GM18873 (cell line): ENCODE measurements around the gene CDC42BPG.

Experiments used
- ATAC-seq: cut with Tn5 transposase; IDR thresholded peaks from one replicate; pipeline ENCODE4 v1.9.1; 2021; ENCODE audit warnings: mild to moderate bottlenecking, moderate library complexity, moderate number of reproducible peaks; ENCODE audit not compliant: unreplicated experiment, low FRiP score

CDC42BPG gene

DNA sequence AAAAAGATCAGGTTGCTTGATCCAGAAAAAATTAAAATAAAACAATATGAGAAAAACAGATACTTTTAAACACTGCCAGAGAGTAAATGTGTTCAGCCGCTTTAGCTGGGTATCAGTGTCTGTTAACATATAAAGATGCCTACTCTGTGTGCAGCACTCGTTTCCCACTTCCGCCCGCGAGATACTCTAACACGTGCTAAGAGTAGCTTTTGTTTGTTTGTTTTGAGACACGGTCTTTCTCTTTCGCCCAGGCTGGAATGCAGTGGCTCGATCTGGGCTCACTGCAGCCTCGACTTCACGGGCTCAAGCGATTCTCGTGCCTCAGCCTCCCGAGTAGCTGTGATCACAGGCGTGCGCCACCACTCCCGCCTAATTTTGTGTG is 33.6 kb downstream of the CDC42BPG start:
- no peak for ATAC-seq

GRCh38 chr11:64810271-64810890 is 34.1 kb downstream of the CDC42BPG start, which contains the start of gene MEN1:
TSS of gene MEN1 (minus strand) at chr11:64810551. CDS start at chr11:64810109, 442 bp downstream.
- peak; percentile 48 for ATAC-seq

DNA sequence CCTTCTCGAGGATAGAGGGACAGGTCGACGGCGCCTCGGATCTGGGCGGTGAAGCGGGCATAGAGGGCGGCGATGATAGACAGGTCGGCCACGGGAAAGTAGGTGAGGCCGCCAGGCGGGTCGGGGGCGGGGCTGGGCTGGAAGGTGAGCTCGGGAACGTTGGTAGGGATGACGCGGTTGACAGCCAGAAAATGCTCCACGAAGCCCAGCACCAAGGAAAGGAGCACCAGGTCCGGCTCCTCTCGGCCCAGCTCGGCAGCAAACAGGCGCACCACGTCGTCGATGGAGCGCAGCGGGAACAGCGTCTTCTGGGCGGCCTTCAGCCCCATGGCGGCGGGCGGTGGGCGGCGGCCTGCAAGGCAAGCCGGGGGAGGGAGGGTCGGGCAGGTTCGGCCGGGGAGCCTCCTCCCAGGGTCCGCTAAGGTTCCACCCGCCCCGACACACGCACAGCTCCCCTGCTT is 34.6 kb downstream of the CDC42BPG start:
- no peak for ATAC-seq

GRCh38 chr11:64805481-64805880 is 39.0 kb downstream of the CDC42BPG start:
- no peak for ATAC-seq

- ATAC-seq, result no peak
Observed at GRCh38 chr11:64804346-64805210, 39.9 kb downstream of the CDC42BPG start.

GRCh38 chr11:64803846-64804345 is 40.6 kb downstream of the CDC42BPG start:
- no peak for ATAC-seq

GRCh38 chr11:64803158-64803845 is 41.2 kb downstream of the CDC42BPG start, which contains the start of gene MAP4K2:
TSS of gene MAP4K2 (minus strand) at chr11:64803214. CDS start at chr11:64803149, 65 bp downstream.
- no peak for ATAC-seq

DNA sequence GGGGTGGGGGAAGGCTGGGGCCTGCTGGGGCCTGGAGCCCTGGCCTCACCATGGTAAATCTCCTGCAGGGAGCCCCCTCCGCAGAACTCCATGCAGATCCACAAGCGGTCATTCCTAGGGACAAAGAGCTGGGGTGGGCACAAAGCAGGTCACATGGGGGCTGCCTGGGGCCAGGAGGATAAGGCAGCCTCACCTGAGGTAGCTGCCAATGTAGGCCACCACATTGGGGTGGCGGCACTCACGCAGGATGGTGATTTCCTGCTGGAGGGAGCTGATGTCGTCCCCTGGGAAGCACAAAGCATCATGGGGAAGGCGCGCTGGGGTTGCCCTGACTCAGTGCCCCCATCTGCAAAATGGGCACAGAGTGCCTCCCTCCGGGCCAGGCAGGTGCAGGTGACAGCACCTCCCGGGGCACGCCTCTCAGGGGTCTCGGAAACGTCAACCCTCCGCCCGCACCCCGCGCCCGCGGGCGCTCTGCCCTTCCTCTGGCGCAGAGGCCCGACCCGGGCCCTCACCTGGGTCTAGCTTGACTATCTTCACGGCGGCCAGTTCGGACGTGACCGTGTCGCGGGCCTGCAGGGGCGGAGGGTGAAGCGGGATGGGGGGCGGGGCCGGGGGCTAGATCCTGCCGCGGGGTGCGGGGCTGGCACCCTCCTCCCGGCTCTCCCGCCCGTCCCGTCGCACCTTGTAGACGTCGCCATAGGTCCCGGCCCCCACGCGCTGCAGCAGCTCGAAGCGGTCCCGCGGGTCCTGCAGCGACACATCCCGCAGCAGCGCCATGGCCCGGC is 41.9 kb downstream of the CDC42BPG start:
- no peak for ATAC-seq

- no peak for ATAC-seq
Observed at GRCh38 chr11:64801561-64802369, 42.7 kb downstream of the CDC42BPG start.

- no peak for ATAC-seq
Observed at GRCh38 chr11:64801158-64801464, 43.3 kb downstream of the CDC42BPG start.

GRCh38 chr11:64800303-64801157 is 43.9 kb downstream of the CDC42BPG start:
- ATAC-seq, result no peak

DNA sequence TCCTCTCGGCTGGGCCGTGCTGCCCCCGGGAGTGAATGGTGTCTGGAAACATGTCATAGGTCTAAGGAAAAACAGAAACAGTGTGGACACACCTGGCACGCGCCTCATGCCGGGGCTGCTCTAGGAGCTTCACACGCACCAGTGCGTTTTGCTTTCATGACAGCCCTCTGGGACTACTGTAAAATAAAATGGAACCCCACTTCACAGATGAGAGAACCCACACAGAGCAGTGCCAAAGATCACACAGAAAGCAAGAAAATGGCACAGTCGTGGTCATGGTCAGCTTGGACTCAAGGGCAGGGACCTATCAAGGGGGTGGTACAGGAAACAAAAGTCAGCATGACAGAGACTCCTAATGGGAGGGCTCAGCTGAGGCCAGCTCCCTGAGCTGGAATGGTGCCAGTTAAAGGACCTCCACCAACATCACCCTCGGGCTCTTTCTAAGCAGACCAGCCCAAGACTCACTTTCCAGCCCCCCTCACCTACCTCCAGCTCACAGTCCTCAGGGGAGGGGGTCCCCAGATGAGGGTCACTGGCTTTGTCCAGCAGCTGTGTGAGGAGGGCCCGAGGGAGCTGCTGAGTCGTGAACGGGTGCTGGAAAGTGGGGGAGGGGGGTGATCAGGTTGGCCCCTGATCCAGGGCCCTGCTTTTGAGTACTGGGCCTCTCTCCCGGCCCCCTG is 44.7 kb downstream of the CDC42BPG start:
- ATAC-seq, result no peak

DNA sequence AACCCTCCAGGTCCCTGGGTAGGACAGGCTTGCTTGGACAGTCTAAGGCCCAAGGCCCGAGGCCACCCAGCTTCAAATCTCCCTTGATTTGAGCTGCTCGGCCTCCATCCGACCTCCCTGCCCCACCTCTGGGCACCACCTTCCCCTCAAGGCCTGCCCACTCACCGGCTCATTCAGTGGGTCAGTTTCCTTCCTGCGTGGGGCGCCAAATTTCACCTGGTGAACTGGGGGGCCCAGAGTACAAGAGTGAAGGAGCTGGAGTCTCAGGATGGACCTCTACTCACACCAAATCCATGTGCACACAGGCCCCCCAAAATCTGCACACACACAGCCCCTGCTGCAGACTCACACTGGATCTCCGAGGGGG is 45.2 kb downstream of the CDC42BPG start:
- no peak for ATAC-seq

GRCh38 chr11:64796757-64797541 is 47.5 kb downstream of the CDC42BPG start:
- ATAC-seq, result no peak

- no peak for ATAC-seq
Observed at GRCh38 chr11:64796047-64796756, 48.3 kb downstream of the CDC42BPG start.

DNA sequence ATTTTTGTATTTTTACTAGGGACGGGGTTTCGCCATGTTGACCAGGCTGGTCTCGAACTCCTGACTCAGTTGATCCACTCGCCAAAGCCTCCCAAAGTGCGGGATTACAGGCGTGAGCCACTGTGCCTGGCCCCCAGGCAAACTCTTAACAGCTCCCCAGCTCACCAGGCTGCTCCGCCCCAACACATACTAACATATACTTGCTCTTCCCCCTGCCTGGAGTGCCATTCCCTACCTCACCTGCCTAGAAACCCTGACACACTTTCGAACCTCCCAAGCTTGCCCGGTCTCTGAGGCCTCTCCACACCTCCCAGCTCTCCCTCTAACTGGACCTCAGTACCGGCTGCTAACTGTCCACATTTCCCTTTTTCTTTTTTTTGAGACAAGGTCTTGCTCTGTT is 49.9 kb downstream of the CDC42BPG start:
- ATAC-seq, result no peak
